Smooth muscle cell (in vitro differentiated cells): ENCODE measurements around the gene GGN. TPM values are rescaled to one million over a fixed set of nuclear protein-coding genes. Genes with fewer than 3 reads are reported as not detected.

Experiments
- DNase-seq: peaks from one replicate; lab custom pipeline; 2025; ENCODE audit not compliant: unreplicated experiment; lab: John Stamatoyannopoulos, UW
- H2AFZ ChIP-seq: fragments of 200-600 bp; sonication (generic); 2 replicates; pipeline ENCODE4 v1.6.0; 2016; ENCODE audit warnings: antibody characterized with exemption, low read depth, mild to moderate bottlenecking
- H3F3A ChIP-seq: fragments of 200-600 bp; sonication (generic); 2 replicates; pipeline ENCODE4 v1.6.0; 2017; ENCODE audit warnings: antibody characterized with exemption, low read depth
- H3K27ac ChIP-seq: fragments of 200-600 bp; sonication (generic); 2 replicates; pipeline ENCODE4 v1.5.1; 2016; ENCODE audit warnings: low read depth, mild to moderate bottlenecking
- H3K27me3 ChIP-seq: fragments of 200-600 bp; sonication (generic); 2 replicates; pipeline ENCODE4 v1.6.1; 2016; ENCODE audit warnings: low read depth, mild to moderate bottlenecking
- H3K36me3 ChIP-seq: fragments of 200-600 bp; sonication (generic); 2 replicates; pipeline ENCODE4 v1.5.1; 2016; ENCODE audit warnings: low read depth
- H3K4me1 ChIP-seq: fragments of 200-600 bp; sonication (generic); 2 replicates; pipeline ENCODE4 v1.5.1; 2016; ENCODE audit warnings: low read depth
- H3K4me2 ChIP-seq: fragments of 200-600 bp; sonication (generic); 2 replicates; pipeline ENCODE4 v1.6.0; 2016; ENCODE audit warnings: mild to moderate bottlenecking
- H3K4me3 ChIP-seq: fragments of 200-600 bp; sonication (generic); 2 replicates; pipeline ENCODE4 v1.5.1; 2016; ENCODE audit warnings: mild to moderate bottlenecking
- H3K79me2 ChIP-seq: fragments of 200-600 bp; sonication (generic); 2 replicates; pipeline ENCODE4 v1.6.0; 2016; ENCODE audit warnings: low read depth, mild to moderate bottlenecking
- H3K9ac ChIP-seq: fragments of 200-600 bp; sonication (generic); 2 replicates; pipeline ENCODE4 v1.6.0; 2016; ENCODE audit warnings: low read depth
- H3K9me3 ChIP-seq: fragments of 200-600 bp; sonication (generic); replicated peaks from 2 replicates; pipeline ENCODE4 v1.5.1; 2016; ENCODE audit warnings: low read depth
- H4K20me1 ChIP-seq: fragments of 200-600 bp; sonication (generic); 2 replicates; pipeline ENCODE4 v1.6.0; 2016; ENCODE audit warnings: low read depth
- WGBS: methylation state at CpG from one replicate; pipeline ENCODE4 v1.1.7; 2016; ENCODE audit warnings: low lambda C conversion rate; 5-methylcytosine and 5-hydroxymethylcytosine counted together
- polyA plus RNA-seq: library from polyadenylated mRNA; unstranded; fragments of >200 nt; fragmentation: Nextera tagmentation; extraction: Ambion mirVana; gene quantifications from 2 replicates; pipeline ENCODE4 v1.2.1, GENCODE V29; 2016
- total RNA-seq: library from RNA; depleted of rRNA; stranded (reverse); fragments of >200 nt; gene quantifications from 2 replicates; pipeline ENCODE4 v1.2.3, GENCODE V29; 2014
- TF ChIP-seq, protein P1 (sequence below): fragments of 200-600 bp; sonication (generic); IDR thresholded peaks from 2 replicates; pipeline ENCODE4 v1.5.1; 2017; ENCODE audit warnings: borderline replicate concordance, mild to moderate bottlenecking, antibody characterized with exemption; ENCODE audit not compliant: insufficient read depth, poor library complexity, severe bottlenecking

The GGN gene
- total and polyA plus RNA-seq, 2 experiments from 2014 or later, result 1.00 to 2.1 TPM

GRCh38 chr19:38337360-38337653 lies 50.5 kb downstream of the GGN start:
- H2AFZ ChIP-seq, result no peak overlapping the region
- no peaks in the 10 kb centered on the region for H3K36me3 ChIP-seq
- TF ChIP-seq, protein P1, sequence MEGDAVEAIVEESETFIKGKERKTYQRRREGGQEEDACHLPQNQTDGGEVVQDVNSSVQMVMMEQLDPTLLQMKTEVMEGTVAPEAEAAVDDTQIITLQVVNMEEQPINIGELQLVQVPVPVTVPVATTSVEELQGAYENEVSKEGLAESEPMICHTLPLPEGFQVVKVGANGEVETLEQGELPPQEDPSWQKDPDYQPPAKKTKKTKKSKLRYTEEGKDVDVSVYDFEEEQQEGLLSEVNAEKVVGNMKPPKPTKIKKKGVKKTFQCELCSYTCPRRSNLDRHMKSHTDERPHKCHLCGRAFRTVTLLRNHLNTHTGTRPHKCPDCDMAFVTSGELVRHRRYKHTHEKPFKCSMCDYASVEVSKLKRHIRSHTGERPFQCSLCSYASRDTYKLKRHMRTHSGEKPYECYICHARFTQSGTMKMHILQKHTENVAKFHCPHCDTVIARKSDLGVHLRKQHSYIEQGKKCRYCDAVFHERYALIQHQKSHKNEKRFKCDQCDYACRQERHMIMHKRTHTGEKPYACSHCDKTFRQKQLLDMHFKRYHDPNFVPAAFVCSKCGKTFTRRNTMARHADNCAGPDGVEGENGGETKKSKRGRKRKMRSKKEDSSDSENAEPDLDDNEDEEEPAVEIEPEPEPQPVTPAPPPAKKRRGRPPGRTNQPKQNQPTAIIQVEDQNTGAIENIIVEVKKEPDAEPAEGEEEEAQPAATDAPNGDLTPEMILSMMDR, result no peak
- H3K27me3 ChIP-seq, result no peaks in the 10 kb centered on the region
- peak overlapping the region; percentile 86 for H3K4me3 ChIP-seq
- H3K27ac ChIP-seq, result no peak overlapping the region
- H4K20me1 ChIP-seq, result no peaks in the 10 kb centered on the region
- no peak overlapping the region for H3K9ac ChIP-seq
- no peak for DNase-seq
- H3K9me3 ChIP-seq, result no peaks in the 10 kb centered on the region
- H3K79me2 ChIP-seq, result no peaks in the 10 kb centered on the region
- peaks cover 10% of the 10 kb centered on the region for H3K4me1 ChIP-seq
- peak overlapping the region; percentile 96 for H3K4me2 ChIP-seq
- no peaks in the 10 kb centered on the region for H3F3A ChIP-seq
- 66% methylated on average over 10 of the region's 10 CpGs for WGBS

DNA sequence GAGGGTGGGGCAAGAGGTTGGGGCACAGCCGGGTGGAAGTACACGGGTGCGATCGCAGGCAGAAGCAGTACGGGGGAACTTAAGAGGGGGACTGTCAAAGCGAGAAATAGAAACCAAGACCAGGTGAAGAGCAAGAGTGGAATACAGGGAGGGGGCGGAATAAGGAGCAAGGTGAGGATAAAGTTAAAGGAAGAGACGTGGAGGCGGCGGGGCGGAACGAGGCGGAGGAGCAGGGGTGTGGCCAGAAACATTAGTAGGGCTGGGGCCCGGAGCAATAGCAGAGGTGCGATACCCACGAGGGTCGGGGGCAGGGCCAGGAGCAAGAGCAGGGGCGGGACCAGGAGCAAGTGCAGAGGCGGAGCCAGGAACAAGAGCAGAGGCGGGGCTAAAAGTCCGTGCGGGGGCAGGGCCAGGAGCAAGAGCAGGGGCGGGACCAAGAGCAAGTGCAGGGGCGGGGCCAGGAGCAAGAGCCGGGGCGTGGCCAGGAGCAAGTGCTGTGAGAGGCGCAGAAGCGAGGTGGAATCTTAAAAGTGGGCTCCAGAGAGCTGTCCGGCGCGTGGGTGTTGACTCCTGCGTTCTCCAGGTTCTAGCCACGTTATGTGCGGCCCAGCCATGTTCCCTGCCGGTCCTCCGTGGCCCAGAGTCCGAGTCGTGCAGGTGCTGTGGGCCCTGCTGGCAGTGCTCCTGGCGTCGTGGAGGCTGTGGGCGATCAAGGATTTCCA lies 51.0 kb downstream of the GGN start:
- Histone ChIP-seq H4K20me1 (no peaks in the 10 kb centered on the region), H3K36me3 (no peaks in the 10 kb centered on the region), H2AFZ (peak overlapping the region; percentile 85), H3K27me3 (no peaks in the 10 kb centered on the region), H3F3A (no peaks in the 10 kb centered on the region), H3K4me3 (peak overlapping the region; percentile 86), H3K79me2 (no peaks in the 10 kb centered on the region), H3K4me2 (peak overlapping the region; percentile 96), H3K27ac (peak overlapping the region; percentile 54), H3K9ac (no peak overlapping the region), H3K9me3 (no peaks in the 10 kb centered on the region), H3K4me1 (peaks cover 10% of the 10 kb centered on the region)
- 5% methylated on average over 26 of the region's 41 CpGs for WGBS
- TF ChIP-seq, protein P1, result no peak
- DNase-seq, result peak; percentile 64

DNA sequence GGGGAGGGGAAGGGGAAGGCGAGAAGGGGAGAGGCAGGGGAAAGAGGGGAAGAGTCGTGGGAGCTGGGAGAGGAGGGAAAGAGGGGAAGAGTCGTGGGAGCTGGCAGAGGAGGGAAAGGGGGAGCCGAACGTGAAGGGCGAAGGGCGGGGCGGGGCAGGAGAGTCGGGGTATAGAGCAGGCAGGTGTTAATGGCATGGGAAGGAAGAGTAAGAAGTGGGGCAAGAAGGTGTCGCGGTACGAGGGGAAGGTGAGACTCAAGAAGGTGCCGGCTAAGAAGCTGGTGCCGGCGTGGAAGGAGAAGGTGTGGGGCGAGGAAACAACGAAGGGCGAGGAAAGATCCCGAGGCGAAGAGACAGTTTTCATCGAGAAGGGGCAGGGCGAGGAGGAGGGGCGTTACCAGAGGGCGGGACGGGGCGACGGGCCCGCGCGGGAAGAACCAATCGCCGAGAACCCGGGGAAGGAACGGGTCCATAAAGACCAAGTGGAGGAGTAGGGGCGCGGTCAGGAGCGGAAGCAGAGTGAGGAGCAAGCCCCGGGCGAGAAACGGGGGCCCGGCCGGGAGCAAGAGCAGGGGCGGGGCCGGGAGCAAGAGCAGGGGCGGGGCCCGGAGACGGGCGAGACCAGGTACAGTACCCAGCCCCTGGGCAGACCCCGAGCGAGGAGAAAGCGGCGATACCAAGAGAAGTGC lies 51.7 kb downstream of the GGN start:
- no peaks in the 10 kb centered on the region for H3K9me3 ChIP-seq
- H3K36me3 ChIP-seq, result no peaks in the 10 kb centered on the region
- H3K9ac ChIP-seq, result peak overlapping the region; percentile 32
- H3K4me2 ChIP-seq, result peak overlapping the region; percentile 96
- H3K27ac ChIP-seq, result peak overlapping the region; percentile 58
- H3K4me1 ChIP-seq, result peaks cover 10% of the 10 kb centered on the region
- DNase-seq, result peak; percentile 81
- H3K27me3 ChIP-seq, result no peaks in the 10 kb centered on the region
- no peaks in the 10 kb centered on the region for H3F3A ChIP-seq
- TF ChIP-seq, protein P1, result no peak
- under 1% methylated on average over 23 of the region's 52 CpGs for WGBS
- no peaks in the 10 kb centered on the region for H4K20me1 ChIP-seq
- H3K79me2 ChIP-seq, result no peaks in the 10 kb centered on the region
- peak overlapping the region; percentile 85 for H2AFZ ChIP-seq
- H3K4me3 ChIP-seq, result peak overlapping the region; percentile 86

Other genes with a start within 250 kb of the GGN start
- 0.27 TPM in 1 of 2 replicates, not detected in the other for gene DPF1, start 163.8 kb downstream of the GGN start, total RNA-seq
- gene DPF1, start 163.8 kb downstream of the GGN start, polyA plus RNA-seq, result 2.4 and 3.1 TPM in 2 replicates
- 4.0 and 8.1 TPM in 2 replicates for gene PPP1R14A, start 131.7 kb downstream of the GGN start, total RNA-seq
- 88.4 and 89.7 TPM in 2 replicates for gene PPP1R14A, start 131.7 kb downstream of the GGN start, polyA plus RNA-seq
- 153 and 157 TPM in 2 replicates for gene SPINT2, start 123.5 kb downstream of the GGN start, total RNA-seq
- 201 and 453 TPM in 2 replicates for gene SPINT2, start 123.5 kb downstream of the GGN start, polyA plus RNA-seq
- gene C19orf33, start 83.8 kb downstream of the GGN start, total RNA-seq, result 97.5 and 136 TPM in 2 replicates
- gene C19orf33, start 83.8 kb downstream of the GGN start, polyA plus RNA-seq, result 22.1 and 96.5 TPM in 2 replicates
- gene YIF1B, start 72.1 kb downstream of the GGN start, total RNA-seq, result 80.1 and 87.5 TPM in 2 replicates
- 185 and 216 TPM in 2 replicates for gene YIF1B, start 72.1 kb downstream of the GGN start, polyA plus RNA-seq
- gene KCNK6, start 68.2 kb downstream of the GGN start, total RNA-seq, result 6.5 and 7.2 TPM in 2 replicates
- gene KCNK6, start 68.2 kb downstream of the GGN start, polyA plus RNA-seq, result 12.6 and 13.4 TPM in 2 replicates
- 0.94 TPM in 1 of 2 replicates, not detected in the other for gene CATSPERG, start 52.2 kb downstream of the GGN start, total RNA-seq
- 0.32 and 0.98 TPM in 2 replicates for gene CATSPERG, start 52.2 kb downstream of the GGN start, polyA plus RNA-seq
- gene PSMD8, start 13.5 kb downstream of the GGN start, total RNA-seq, result 279 and 377 TPM in 2 replicates
- 387 and 404 TPM in 2 replicates for gene PSMD8, start 13.5 kb downstream of the GGN start, polyA plus RNA-seq
- 1.7 and 3.0 TPM in 2 replicates for gene SPRED3, start 663 bp upstream of the GGN start, total RNA-seq
- 1.8 and 2.8 TPM in 2 replicates for gene SPRED3, start 663 bp upstream of the GGN start, polyA plus RNA-seq
- gene FAM98C, start 15.1 kb upstream of the GGN start, total RNA-seq, result 7.5 and 8.5 TPM in 2 replicates
- 15.9 and 26.1 TPM in 2 replicates for gene FAM98C, start 15.1 kb upstream of the GGN start, polyA plus RNA-seq
- not detected in 2 replicates for gene RASGRP4, start 38.2 kb upstream of the GGN start, total RNA-seq
- not detected in 2 replicates for gene RASGRP4, start 38.2 kb upstream of the GGN start, polyA plus RNA-seq
- gene RYR1, start 45.7 kb upstream of the GGN start, total RNA-seq, result 0.13 and 0.31 TPM in 2 replicates
- gene RYR1, start 45.7 kb upstream of the GGN start, polyA plus RNA-seq, result 0.08 and 0.95 TPM in 2 replicates
- 0.22 and 2.1 TPM in 2 replicates for gene MAP4K1, start 229.9 kb upstream of the GGN start, total RNA-seq
- 0.91 TPM in 1 of 2 replicates, not detected in the other for gene MAP4K1, start 229.9 kb upstream of the GGN start, polyA plus RNA-seq
- 324 and 334 TPM in 2 replicates for gene EIF3K, start 231.2 kb upstream of the GGN start, total RNA-seq
- gene EIF3K, start 231.2 kb upstream of the GGN start, polyA plus RNA-seq, result 178 and 181 TPM in 2 replicates